Coronary artery (tissue), 2 donors: ENCODE measurements around the gene ANO3.

Experiments used
- DNase-seq: peaks from one replicate; pipeline ENCODE4 v3.0.0-alpha.2; 2017; ENCODE audit warnings: low spot score
- H3K27ac ChIP-seq, 2 donors: fragments of 200-600 bp; sonication (generic); one replicate each; pipeline ENCODE4 v1.5.1; 2016 to 2019
- H3K4me3 ChIP-seq: fragments of 200-600 bp; sonication (generic); 2 replicates; pipeline ENCODE4 v1.5.1; 2016; ENCODE audit warnings: mild to moderate bottlenecking, moderate library complexity
- CTCF ChIP-seq: fragments of 200-600 bp; sonication (generic); IDR thresholded peaks from one replicate; pipeline ENCODE4 v1.5.1; 2019; ENCODE audit warnings: antibody characterized with exemption

The ANO3 gene

GRCh38 chr11:26480041-26480440 is 148.1 kb downstream of the ANO3 start:
- no peak overlapping the region for H3K27ac ChIP-seq
- no peak for DNase-seq
- H3K4me3 ChIP-seq, result no peak overlapping the region
- TF ChIP-seq CTCF, result no peak

GRCh38 chr11:26483108-26483507 is 151.2 kb downstream of the ANO3 start:
- no peak for DNase-seq
- no peak overlapping the region for H3K27ac ChIP-seq
- no peak overlapping the region for H3K4me3 ChIP-seq
- no peak for TF ChIP-seq CTCF

- Histone ChIP-seq H3K4me3 (no peak overlapping the region), H3K27ac (no peak overlapping the region)
- no peak for TF ChIP-seq CTCF
- DNase-seq, result no peak
Measured at GRCh38 chr11:26490546-26490945, 158.6 kb downstream of the ANO3 start.

- no peak for TF ChIP-seq CTCF
- Histone ChIP-seq H3K27ac (no peak overlapping the region), H3K4me3 (no peak overlapping the region)
- no peak for DNase-seq
Measured at GRCh38 chr11:26493616-26494015, 161.7 kb downstream of the ANO3 start.

- no peak overlapping the region for H3K4me3 ChIP-seq
- TF ChIP-seq CTCF, result no peak
- H3K27ac ChIP-seq, result no peak overlapping the region
- DNase-seq, result no peak
Measured at GRCh38 chr11:26507229-26507628, 175.3 kb downstream of the ANO3 start.

- Histone ChIP-seq H3K4me3 (no peak overlapping the region), H3K27ac (no peak overlapping the region)
- no peak for TF ChIP-seq CTCF
- DNase-seq, result no peak
Measured at GRCh38 chr11:26510164-26510563, 178.2 kb downstream of the ANO3 start.

GRCh38 chr11:26510756-26511155 is 178.8 kb downstream of the ANO3 start:
- no peak overlapping the region for H3K4me3 ChIP-seq
- DNase-seq, result no peak
- no peak overlapping the region for H3K27ac ChIP-seq
- TF ChIP-seq CTCF, result no peak
